Endothelial cell of umbilical vein (primary cell): ENCODE data around the gene RNLS. TPM values are rescaled to one million over a fixed set of nuclear protein-coding genes. Genes with fewer than 3 reads are reported as not detected.

Experiments used
- BruUV-seq: library from RNA; stranded (reverse); fragments of 400-500 nt; replicated peaks from 2 replicates; lab custom pipeline; 2021; lab: Mats Ljungman, UMichigan
- CTCF ChIA-PET: fragments of 300-600, 350-600 bp; sonication (Branson Sonifier 250); formaldehyde crosslinking; loops from one replicate; lab custom pipeline; 2021; ENCODE audit warnings: antibody characterized with exemption, inconsistent platforms; lab: Charles Lee
- POLR2A ChIA-PET: fragments of 300-600, 350-600 bp; sonication (Branson Sonifier 250); formaldehyde crosslinking; loops from one replicate; lab custom pipeline; 2021; ENCODE audit warnings: antibody characterized with exemption, inconsistent platforms; lab: Charles Lee
- DNase-seq: peaks from one replicate; pipeline ENCODE4 v3.0.0-alpha.2; 2011; ENCODE audit warnings: low read depth, low spot score
- FAIRE-seq: peaks from 2 replicates; lab custom pipeline; 2011; peaks lifted over from hg19 to GRCh38; lab: Jason Lieb, UNC
- H2AFZ ChIP-seq: 2 replicates; pipeline ENCODE4 v1.6.0; 2012; ENCODE audit warnings: low read depth, low read length, control low read depth, inconsistent platforms
- H3K27ac ChIP-seq: 2 replicates; pipeline ENCODE4 v1.5.1; 2011; ENCODE audit warnings: low read depth, mild to moderate bottlenecking, control low read depth, low read length, moderate library complexity; ENCODE audit not compliant: insufficient read depth
- H3K27me3 ChIP-seq, 2 experiments: 2 replicates each; pipeline versions ENCODE4 v1.6.0 to v1.6.1; 2011; ENCODE audit warnings: low read length in 2 of 2, mixed read lengths in 1 of 2; ENCODE audit not compliant: control insufficient read depth in 2 of 2, insufficient read depth in 2 of 2
- H3K36me3 ChIP-seq, 2 experiments: 2 replicates in 1 of 2; 3 replicates in 1 of 2; pipeline ENCODE4 v1.5.1; 2011; ENCODE audit warnings: low read length in 2 of 2, mild to moderate bottlenecking in 1 of 2, moderate library complexity in 1 of 2; ENCODE audit not compliant: control insufficient read depth in 2 of 2, insufficient read depth in 2 of 2; ENCODE audit errors: extremely low read depth in 1 of 2
- H3K4me1 ChIP-seq: 3 replicates; pipeline ENCODE4 v1.5.1; 2011; ENCODE audit warnings: mild to moderate bottlenecking, low read length; ENCODE audit not compliant: control insufficient read depth, insufficient read depth; ENCODE audit errors: extremely low read depth
- H3K4me2 ChIP-seq: 2 replicates; pipeline ENCODE4 v1.6.1; 2011; ENCODE audit warnings: low read length, control low read depth, mixed read lengths; ENCODE audit not compliant: insufficient read depth
- H3K4me3 ChIP-seq, 3 experiments: fragments of 200-600 bp in 1 of 3; sonication (generic), shearing (Covaris generic) in 1 of 3; replicated peaks in 1 of 3; 2 replicates each; pipeline ENCODE4 v1.5.1; 2011 to 2016; ENCODE audit warnings: control low read depth in 3 of 3, low read length in 3 of 3, mild to moderate bottlenecking in 2 of 3, inconsistent platforms in 1 of 3, low read depth in 1 of 3, moderate library complexity in 1 of 3; ENCODE audit not compliant: insufficient read depth in 1 of 3
- H3K79me2 ChIP-seq: 2 replicates; pipeline ENCODE4 v1.6.0; 2012; ENCODE audit warnings: low read length, inconsistent platforms; ENCODE audit not compliant: control insufficient read depth, insufficient read depth
- H3K9ac ChIP-seq: replicated peaks from 2 replicates; pipeline ENCODE3; 2011; ENCODE audit warnings: low read length, control low read depth; ENCODE audit not compliant: insufficient read depth; ENCODE audit errors: extremely low read depth
- H3K9me1 ChIP-seq: replicated peaks from 3 replicates; pipeline ENCODE4 v1.6.0; 2011; ENCODE audit warnings: mild to moderate bottlenecking, low read length; ENCODE audit not compliant: control insufficient read depth, insufficient read depth; ENCODE audit errors: extremely low read depth
- H3K9me3 ChIP-seq: replicated peaks from 2 replicates; pipeline ENCODE4 v1.5.1; 2012; ENCODE audit warnings: low read length, inconsistent platforms; ENCODE audit not compliant: control insufficient read depth, insufficient read depth
- H4K20me1 ChIP-seq: replicated peaks from 2 replicates; pipeline ENCODE3; 2011; ENCODE audit warnings: mild to moderate bottlenecking, low read length; ENCODE audit not compliant: control insufficient read depth, insufficient read depth; ENCODE audit errors: extremely low read depth
- EZH2 ChIP-seq: IDR thresholded peaks from 2 replicates; pipeline ENCODE4 v1.6.1; 2012; ENCODE audit warnings: borderline replicate concordance, low read depth, mild to moderate bottlenecking, moderate library complexity, low read length, inconsistent platforms; ENCODE audit not compliant: severe bottlenecking
- FOS ChIP-seq: IDR thresholded peaks from 2 replicates; pipeline ENCODE4 v1.6.1; 2011; ENCODE audit warnings: mild to moderate bottlenecking, low read length, moderate library complexity, borderline replicate concordance; ENCODE audit not compliant: insufficient read depth
- GATA2 ChIP-seq: IDR thresholded peaks from 2 replicates; pipeline ENCODE4 v1.7.0; 2011; ENCODE audit warnings: low read depth, mild to moderate bottlenecking, moderate library complexity, mixed read lengths, low read length; ENCODE audit not compliant: insufficient read length, insufficient read depth
- JUN ChIP-seq: IDR thresholded peaks from 2 replicates; pipeline ENCODE4 v1.6.1; 2011; ENCODE audit warnings: borderline replicate concordance, low read depth; ENCODE audit not compliant: insufficient read length, insufficient read depth
- MYC ChIP-seq: IDR thresholded peaks from one replicate; pipeline ENCODE4 v1.6.1; 2011; ENCODE audit warnings: mild to moderate bottlenecking, low read depth, low read length
- POLR2A ChIP-seq: IDR thresholded peaks from 2 replicates; pipeline ENCODE4 v1.6.1; 2012; ENCODE audit warnings: low read depth, mild to moderate bottlenecking, control low read depth, low read length
- POLR2AphosphoS5 ChIP-seq: IDR thresholded peaks from 2 replicates; pipeline ENCODE4 v1.6.1; 2012; ENCODE audit warnings: low read depth, mild to moderate bottlenecking, control low read depth, low read length, moderate library complexity; ENCODE audit not compliant: insufficient read depth
- dilution Hi-C: fragments of 300-500 bp; cut with MboI; formaldehyde crosslinking; loops from one replicate; pipeline ENCODE4 v1.15.0; 2019; ENCODE audit warnings: low sequenced_read_pairs; ENCODE audit not compliant: extremely low pct_ligation_motif_present
- intact Hi-C: fragments of 100-400 bp; cut with micrococcal nuclease; formaldehyde crosslinking; loops from one replicate; pipeline ENCODE4 v1.10.0; 2022
- polyA plus RNA-seq, 4 experiments: library from polyadenylated mRNA; depleted of rRNA in 3 of 4; stranded (reverse) in 3 of 4; unstranded in 1 of 4; fragments of >200 nt; gene quantifications; 2 replicates each; pipeline versions ENCODE4 v1.2.1 to v1.2.3, GENCODE V29; 2011 to 2012; ENCODE audit warnings: missing spikeins in 1 of 4
- total RNA-seq: library from RNA; stranded (reverse); gene quantifications from 2 replicates; pipeline ENCODE4 v1.2.3, GENCODE V29; 2021
- TF ChIP-seq, protein P1 (sequence below), 2 donors: IDR thresholded peaks; 1 replicate in 1 of 2; 2 replicates in 1 of 2; pipeline ENCODE4 v1.5.1; 2011; ENCODE audit warnings: low read length in 2 of 2, mild to moderate bottlenecking in 2 of 2, moderate library complexity in 2 of 2, control low read depth in 1 of 2, inconsistent platforms in 1 of 2, low read depth in 1 of 2; ENCODE audit not compliant: insufficient read depth in 1 of 2; ENCODE audit errors: extremely low read depth in 1 of 2
- TF ChIP-seq, protein P2 (sequence below): IDR thresholded peaks from 2 replicates; pipeline ENCODE4 v1.6.1; 2011; ENCODE audit not compliant: insufficient read depth, insufficient read length

Gene RNLS
- total and polyA plus RNA-seq, 2 donors (not counting 3 experiments of a cell fraction or from before 2014, with no cell fraction given), result 2.5 to 4.6 TPM

DNA sequence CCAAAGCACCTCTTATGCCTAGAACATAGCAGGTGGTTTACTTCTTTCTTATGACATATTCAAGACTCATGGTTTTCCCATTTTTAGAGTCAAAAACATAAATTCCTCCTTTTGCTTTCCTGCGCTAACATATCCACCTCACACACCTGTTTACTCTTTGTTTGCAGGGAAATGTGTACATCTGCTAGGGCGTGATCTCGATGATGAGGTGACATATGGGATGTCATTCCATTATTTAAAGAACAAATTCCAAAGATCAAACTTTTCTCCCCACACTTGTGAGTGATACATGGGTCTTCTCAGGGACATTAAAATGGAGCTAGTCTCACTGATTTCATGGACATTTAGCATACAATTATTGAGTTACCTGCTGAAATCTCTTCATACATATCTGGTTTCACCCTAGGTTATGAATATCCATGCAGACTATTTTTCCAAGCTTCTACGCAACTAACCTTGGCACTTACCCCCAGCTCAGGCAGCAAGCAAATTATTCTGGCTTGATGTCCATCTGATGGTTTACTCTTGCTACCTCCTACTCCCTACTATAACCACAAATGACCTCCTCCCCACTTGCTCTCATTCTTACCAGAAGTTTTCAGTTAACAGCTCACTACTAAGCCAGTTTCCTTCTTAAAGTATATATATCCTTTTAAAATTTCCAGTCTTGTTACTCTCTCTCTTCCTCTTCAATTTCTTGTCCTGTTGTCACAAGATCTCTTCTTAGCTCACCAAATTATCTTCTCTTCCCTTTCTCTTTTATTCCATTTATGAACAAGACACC, 208.5 kb downstream of the RNLS start:
- H3K79me2 ChIP-seq, result no peaks in the 10 kb centered on the region
- CTCF ChIA-PET, result interaction anchor here (0.7 kb wide), 1 partner anchor 28 kb away, joined by 3 read pairs; no protein-coding TSS in a partner anchor
- no peaks in the 10 kb centered on the region for H3K9me1 ChIP-seq
- H3K36me3 ChIP-seq, result no peaks in the 10 kb centered on the region
- no peaks in the 10 kb centered on the region for H4K20me1 ChIP-seq
- no peak overlapping the region for H3K9ac ChIP-seq
- no peak overlapping the region for H2AFZ ChIP-seq
- no peaks in the 10 kb centered on the region for H3K9me3 ChIP-seq
- intact Hi-C loops, result no loop called here
- DNase-seq (no peak), FAIRE-seq (no peak)
- POLR2A ChIA-PET, result no interaction called here
- TF ChIP-seq GATA2 (no peak), JUN (no peak), FOS (no peak), EZH2 (no peak), POLR2AphosphoS5 (no peak), MYC (no peak), POLR2A (no peak)
- TF ChIP-seq, protein P1, sequence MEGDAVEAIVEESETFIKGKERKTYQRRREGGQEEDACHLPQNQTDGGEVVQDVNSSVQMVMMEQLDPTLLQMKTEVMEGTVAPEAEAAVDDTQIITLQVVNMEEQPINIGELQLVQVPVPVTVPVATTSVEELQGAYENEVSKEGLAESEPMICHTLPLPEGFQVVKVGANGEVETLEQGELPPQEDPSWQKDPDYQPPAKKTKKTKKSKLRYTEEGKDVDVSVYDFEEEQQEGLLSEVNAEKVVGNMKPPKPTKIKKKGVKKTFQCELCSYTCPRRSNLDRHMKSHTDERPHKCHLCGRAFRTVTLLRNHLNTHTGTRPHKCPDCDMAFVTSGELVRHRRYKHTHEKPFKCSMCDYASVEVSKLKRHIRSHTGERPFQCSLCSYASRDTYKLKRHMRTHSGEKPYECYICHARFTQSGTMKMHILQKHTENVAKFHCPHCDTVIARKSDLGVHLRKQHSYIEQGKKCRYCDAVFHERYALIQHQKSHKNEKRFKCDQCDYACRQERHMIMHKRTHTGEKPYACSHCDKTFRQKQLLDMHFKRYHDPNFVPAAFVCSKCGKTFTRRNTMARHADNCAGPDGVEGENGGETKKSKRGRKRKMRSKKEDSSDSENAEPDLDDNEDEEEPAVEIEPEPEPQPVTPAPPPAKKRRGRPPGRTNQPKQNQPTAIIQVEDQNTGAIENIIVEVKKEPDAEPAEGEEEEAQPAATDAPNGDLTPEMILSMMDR (IDR thresholded peaks at IDR 0.05; ENCODE audit: extremely low read depth in 1 of 2, insufficient read depth in 1 of 2, low read depth in 1 of 2, low read length in 2 of 2), result no peak
- TF ChIP-seq, protein P2, sequence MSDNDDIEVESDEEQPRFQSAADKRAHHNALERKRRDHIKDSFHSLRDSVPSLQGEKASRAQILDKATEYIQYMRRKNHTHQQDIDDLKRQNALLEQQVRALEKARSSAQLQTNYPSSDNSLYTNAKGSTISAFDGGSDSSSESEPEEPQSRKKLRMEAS, result no peak
- dilution Hi-C loops, result no loop called here
- H3K4me1 ChIP-seq, result no peaks in the 10 kb centered on the region
- BruUV-seq, result no TSS peak
- no peaks in the 10 kb centered on the region for H3K27me3 ChIP-seq
- H3K4me3 ChIP-seq, result no peak overlapping the region
- H3K27ac ChIP-seq, result no peak overlapping the region
- H3K4me2 ChIP-seq, result no peak overlapping the region
